OCI-LY3 (cell line): ENCODE measurements around the gene FBXL4.
"Not testable (repeated sequence)": the region's sequence is repeated elsewhere in the genome, so short reads cannot be mapped to it uniquely, and the experiment has no call there.

Source experiments
- H2AFZ ChIP-seq: fragments of 200-600, 300-600 bp; shearing (Covaris generic); 2 replicates; pipeline ENCODE4 v1.6.0; 2014; ENCODE audit warnings: antibody characterized with exemption, low read depth, low read length
- H3K27ac ChIP-seq: fragments of 200-600, 300-600 bp; sonication (generic); 2 replicates; pipeline ENCODE4 v1.5.1; 2014; ENCODE audit warnings: mild to moderate bottlenecking, low read length, moderate library complexity, mixed read lengths
- H3K27me3 ChIP-seq: fragments of 200-600, 300-600 bp; sonication (generic); 2 replicates; pipeline ENCODE4 v1.6.1; 2014; ENCODE audit warnings: low read depth, low read length, mixed read lengths
- H3K36me3 ChIP-seq: fragments of 200-600, 300-600 bp; sonication (generic); replicated peaks from 2 replicates; pipeline ENCODE3; 2014; ENCODE audit warnings: low read depth, low read length, mixed read lengths
- H3K4me1 ChIP-seq: fragments of 300-600, 200-600 bp; sonication (generic); 2 replicates; pipeline ENCODE4 v1.6.1; 2014; ENCODE audit warnings: low read length, mixed read lengths
- H3K4me2 ChIP-seq: fragments of 200-600, 300-600 bp; sonication (generic); 2 replicates; pipeline ENCODE4 v1.6.1; 2014; ENCODE audit warnings: low read length, mixed read lengths
- H3K4me3 ChIP-seq: fragments of 300-600, 200-600 bp; sonication (generic); 2 replicates; pipeline ENCODE4 v1.5.1; 2014; ENCODE audit warnings: antibody characterized with exemption, mild to moderate bottlenecking, low read length, moderate library complexity
- H3K79me2 ChIP-seq: fragments of 300-600, 200-600 bp; shearing (Covaris generic); 2 replicates; pipeline ENCODE4 v1.6.1; 2014; ENCODE audit warnings: mild to moderate bottlenecking, low read length, mixed read lengths
- H3K9ac ChIP-seq: fragments of 300-600, 200-600 bp; shearing (Covaris generic); 2 replicates; pipeline ENCODE4 v1.6.0; 2014; ENCODE audit warnings: mild to moderate bottlenecking, low read length, moderate library complexity
- H3K9me3 ChIP-seq: fragments of 200-600, 300-600 bp; shearing (Covaris generic); 2 replicates; pipeline ENCODE4 v1.6.1; 2014; ENCODE audit warnings: low read length, mixed read lengths; ENCODE audit not compliant: insufficient read depth
- H4K20me1 ChIP-seq: fragments of 200-600, 300-600 bp; sonication (generic); 2 replicates; pipeline ENCODE4 v1.6.1; 2016; ENCODE audit warnings: low read length, mixed read lengths; ENCODE audit not compliant: insufficient read depth
- EZH2phosphoT487 ChIP-seq: fragments of 200-600 bp; shearing (Covaris generic); IDR thresholded peaks from 2 replicates; pipeline ENCODE4 v1.6.1; 2018; ENCODE audit warnings: antibody characterized with exemption, mixed run types, low read depth
- TF ChIP-seq, protein P1 (sequence below): fragments of 200-600, 300-600 bp; sonication (generic); IDR thresholded peaks from 2 replicates; pipeline ENCODE4 v1.5.1; 2014; ENCODE audit warnings: antibody characterized with exemption, low read length, low read depth

The FBXL4 gene

DNA sequence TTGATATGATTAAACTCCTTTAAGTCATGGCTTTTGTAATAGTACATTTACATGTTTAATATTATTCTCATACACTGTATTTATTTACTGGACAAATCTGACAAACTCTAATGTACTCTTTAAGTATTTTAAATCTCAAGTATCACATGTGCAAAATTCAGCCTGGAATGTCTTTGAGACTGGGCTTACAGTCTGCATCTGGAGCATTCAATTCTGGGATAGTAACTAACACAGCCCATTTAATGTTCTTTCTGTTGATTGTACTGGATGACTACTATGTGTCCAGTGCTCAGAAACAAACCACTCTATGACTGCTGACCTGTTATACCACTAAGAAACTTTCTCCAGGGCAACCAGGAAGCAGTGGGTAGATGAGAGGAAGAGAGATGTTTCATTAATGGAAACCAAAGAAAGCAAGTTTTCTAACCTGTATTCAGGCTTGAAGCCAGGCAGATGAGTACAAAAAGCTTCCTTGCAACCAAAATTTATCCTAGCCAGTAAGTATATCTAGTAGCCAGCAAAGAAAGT lies 26.8 kb downstream of the FBXL4 start:
- no peaks in the 10 kb centered on the region for H3K79me2 ChIP-seq
- no peak overlapping the region for H3K27ac ChIP-seq
- no peak overlapping the region for H2AFZ ChIP-seq
- H3K4me2 ChIP-seq = no peak overlapping the region
- H3K4me3 ChIP-seq = no peak overlapping the region
- H3K36me3 ChIP-seq = no peaks in the 10 kb centered on the region
- no peak overlapping the region for H3K9ac ChIP-seq
- no peaks in the 10 kb centered on the region for H4K20me1 ChIP-seq
- no peak for TF ChIP-seq EZH2phosphoT487
- TF ChIP-seq, protein P1, sequence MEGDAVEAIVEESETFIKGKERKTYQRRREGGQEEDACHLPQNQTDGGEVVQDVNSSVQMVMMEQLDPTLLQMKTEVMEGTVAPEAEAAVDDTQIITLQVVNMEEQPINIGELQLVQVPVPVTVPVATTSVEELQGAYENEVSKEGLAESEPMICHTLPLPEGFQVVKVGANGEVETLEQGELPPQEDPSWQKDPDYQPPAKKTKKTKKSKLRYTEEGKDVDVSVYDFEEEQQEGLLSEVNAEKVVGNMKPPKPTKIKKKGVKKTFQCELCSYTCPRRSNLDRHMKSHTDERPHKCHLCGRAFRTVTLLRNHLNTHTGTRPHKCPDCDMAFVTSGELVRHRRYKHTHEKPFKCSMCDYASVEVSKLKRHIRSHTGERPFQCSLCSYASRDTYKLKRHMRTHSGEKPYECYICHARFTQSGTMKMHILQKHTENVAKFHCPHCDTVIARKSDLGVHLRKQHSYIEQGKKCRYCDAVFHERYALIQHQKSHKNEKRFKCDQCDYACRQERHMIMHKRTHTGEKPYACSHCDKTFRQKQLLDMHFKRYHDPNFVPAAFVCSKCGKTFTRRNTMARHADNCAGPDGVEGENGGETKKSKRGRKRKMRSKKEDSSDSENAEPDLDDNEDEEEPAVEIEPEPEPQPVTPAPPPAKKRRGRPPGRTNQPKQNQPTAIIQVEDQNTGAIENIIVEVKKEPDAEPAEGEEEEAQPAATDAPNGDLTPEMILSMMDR = no peak
- H3K27me3 ChIP-seq = no peaks in the 10 kb centered on the region
- no peaks in the 10 kb centered on the region for H3K9me3 ChIP-seq
- no peaks in the 10 kb centered on the region for H3K4me1 ChIP-seq

DNA sequence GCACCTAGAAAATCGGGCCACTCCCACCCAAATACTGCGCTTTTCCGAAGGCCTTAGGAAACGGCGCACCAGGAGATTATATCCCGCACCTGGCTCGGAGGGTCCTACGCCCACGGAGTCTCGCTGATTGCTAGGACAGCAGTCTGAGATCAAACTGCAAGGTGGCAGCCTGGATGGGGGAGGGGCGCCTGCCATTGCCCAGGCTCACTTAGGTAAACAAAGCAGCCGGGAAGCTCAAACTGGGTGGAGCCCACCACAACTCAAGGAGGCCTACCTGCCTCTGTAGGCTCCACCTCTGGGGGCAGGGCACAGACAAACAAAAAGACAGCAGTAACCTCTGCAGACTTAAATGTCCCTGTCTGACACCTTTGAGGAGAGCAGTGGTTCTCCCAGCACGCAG lies 36.8 kb downstream of the FBXL4 start:
- not testable (repeated sequence) for H3K36me3 ChIP-seq, H3K27me3 ChIP-seq, H2AFZ ChIP-seq, H3K4me2 ChIP-seq, H3K4me1 ChIP-seq, H3K9ac ChIP-seq, H4K20me1 ChIP-seq, H3K79me2 ChIP-seq, H3K4me3 ChIP-seq, H3K27ac ChIP-seq, H3K9me3 ChIP-seq

DNA sequence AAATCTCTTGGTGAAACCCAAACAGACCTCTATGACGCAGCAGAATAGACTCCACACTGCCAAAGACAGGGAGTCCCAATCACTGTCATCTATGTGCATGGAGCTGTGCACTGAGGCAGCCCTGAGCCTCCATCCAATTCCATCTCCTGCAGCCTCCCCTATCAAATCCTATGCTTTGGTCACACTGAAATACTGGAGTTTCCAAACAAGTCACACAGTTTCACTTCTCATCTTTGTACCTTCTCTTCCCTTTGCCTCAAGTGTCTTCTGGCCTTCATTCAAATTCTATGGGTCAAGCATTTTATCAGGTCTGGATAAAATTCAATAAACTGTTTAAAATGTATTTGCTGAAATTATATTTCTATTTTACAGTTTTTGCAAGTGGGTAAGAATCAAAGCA lies 38.5 kb downstream of the FBXL4 start:
- TF ChIP-seq, protein P1 = no peak
- no peak for TF ChIP-seq EZH2phosphoT487
- Histone ChIP-seq H3K4me1 (peaks cover 6% of the 10 kb centered on the region; the same call in 1 of the 2 replicates), H2AFZ (no peak overlapping the region), H3K4me2 (no peak overlapping the region), H3K79me2 (no peaks in the 10 kb centered on the region), H3K9ac (no peak overlapping the region), H4K20me1 (no peaks in the 10 kb centered on the region), H3K27me3 (no peaks in the 10 kb centered on the region), H3K4me3 (no peak overlapping the region), H3K27ac (no peak overlapping the region), H3K36me3 (no peaks in the 10 kb centered on the region), H3K9me3 (no peaks in the 10 kb centered on the region)

DNA sequence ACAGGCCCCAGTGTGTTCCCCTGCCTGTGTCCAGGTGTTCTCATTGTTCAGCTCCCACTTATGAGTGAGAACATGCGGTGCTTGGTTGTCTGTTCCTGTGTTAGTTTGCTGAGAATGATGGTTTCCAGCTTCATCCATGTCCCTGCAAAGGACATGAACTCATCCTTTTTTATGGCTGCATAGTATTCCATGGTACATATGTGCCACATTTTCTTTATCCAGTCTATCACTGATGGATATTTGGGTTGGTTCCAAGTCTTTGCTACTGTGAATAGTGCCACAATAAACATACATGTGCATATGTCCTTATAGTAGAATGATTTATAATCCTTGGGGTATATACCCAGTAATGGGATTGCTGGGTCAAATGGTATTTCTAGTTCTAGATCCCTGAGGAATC lies 41.4 kb downstream of the FBXL4 start:
- H3K4me2 ChIP-seq, H3K36me3 ChIP-seq, H3K9ac ChIP-seq, H4K20me1 ChIP-seq, H3K27me3 ChIP-seq, H3K27ac ChIP-seq, H3K79me2 ChIP-seq, H3K4me3 ChIP-seq, H3K4me1 ChIP-seq, H2AFZ ChIP-seq, H3K9me3 ChIP-seq: not testable (repeated sequence)

DNA sequence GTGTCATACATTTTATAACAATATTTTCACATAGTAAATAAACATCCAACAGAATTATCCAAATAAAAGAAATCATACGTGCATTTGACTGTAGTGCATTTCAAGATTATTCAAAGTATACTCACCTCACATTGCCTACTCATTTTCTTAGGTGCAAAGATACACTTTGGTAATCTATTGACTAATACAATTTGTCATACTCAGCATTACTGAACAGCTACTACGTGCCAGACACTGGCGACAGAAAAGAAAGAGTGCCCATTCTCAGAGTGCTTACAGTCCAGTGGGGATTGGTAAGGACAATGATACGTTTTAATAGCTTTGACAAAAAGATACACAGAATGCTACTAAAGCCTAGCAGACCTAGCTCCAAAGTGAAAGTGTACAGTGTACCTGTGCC lies 42.0 kb downstream of the FBXL4 start:
- Histone ChIP-seq H2AFZ (no peak overlapping the region), H3K4me1 (peaks cover 6% of the 10 kb centered on the region; the same call in 1 of the 2 replicates), H3K27ac (no peak overlapping the region), H3K9me3 (no peaks in the 10 kb centered on the region), H3K36me3 (no peaks in the 10 kb centered on the region), H3K79me2 (no peaks in the 10 kb centered on the region), H4K20me1 (no peaks in the 10 kb centered on the region), H3K9ac (no peak overlapping the region), H3K4me2 (no peak overlapping the region), H3K27me3 (no peaks in the 10 kb centered on the region), H3K4me3 (no peak overlapping the region)
- TF ChIP-seq, protein P1 = no peak
- no peak for TF ChIP-seq EZH2phosphoT487
